ENCODE results near the gene RBP2.

Gene RBP2

GRCh38 chr3:139455206-139455605 lies 21.1 kb downstream of the RBP2 start:
- H3K27ac ChIP-seq, result no peak overlapping the region
- no peaks in the 10 kb centered on the region for H3K36me3 ChIP-seq (ENCODE audit: control insufficient read depth, insufficient read depth, low read length)
- no peaks in the 10 kb centered on the region for H3K27me3 ChIP-seq (ENCODE audit: control insufficient read depth, insufficient read depth, low read length)
- no peaks in the 10 kb centered on the region for H3K79me2 ChIP-seq
- no peaks in the 10 kb centered on the region for H3K4me1 ChIP-seq
- no peak for TF ChIP-seq CTCF (IDR thresholded peaks at IDR 0.05)
- no peaks in the 10 kb centered on the region for H3K9me3 ChIP-seq (ENCODE audit: control insufficient read depth, low read length)
- H3K4me3 ChIP-seq (ENCODE audit: low read depth, low read length), result no peak overlapping the region
- H2AFZ ChIP-seq, result no peak overlapping the region
- H3K9ac ChIP-seq, result no peak overlapping the region
- H3K4me2 ChIP-seq (ENCODE audit: low read length), result no peak overlapping the region

GRCh38 chr3:139454346-139454745 lies 22.0 kb downstream of the RBP2 start:
- no peak overlapping the region for H3K9ac ChIP-seq
- H3K4me1 ChIP-seq, result no peaks in the 10 kb centered on the region
- H3K27ac ChIP-seq, result no peak overlapping the region
- no peaks in the 10 kb centered on the region for H3K9me3 ChIP-seq (ENCODE audit: control insufficient read depth, low read length)
- H3K27me3 ChIP-seq (ENCODE audit: control insufficient read depth, insufficient read depth, low read length), result no peaks in the 10 kb centered on the region
- no peaks in the 10 kb centered on the region for H3K36me3 ChIP-seq (ENCODE audit: control insufficient read depth, insufficient read depth, low read length)
- no peak for TF ChIP-seq CTCF (IDR thresholded peaks at IDR 0.05)
- no peak overlapping the region for H3K4me2 ChIP-seq (ENCODE audit: low read length)
- H3K79me2 ChIP-seq, result no peaks in the 10 kb centered on the region
- no peak overlapping the region for H2AFZ ChIP-seq
- no peak overlapping the region for H3K4me3 ChIP-seq (ENCODE audit: low read depth, low read length)

- H3K36me3 ChIP-seq (ENCODE audit: control insufficient read depth, insufficient read depth, low read length), result no peaks in the 10 kb centered on the region
- H2AFZ ChIP-seq, result no peak overlapping the region
- no peaks in the 10 kb centered on the region for H3K9me3 ChIP-seq (ENCODE audit: control insufficient read depth, low read length)
- H3K27ac ChIP-seq, result no peak overlapping the region
- no peaks in the 10 kb centered on the region for H3K79me2 ChIP-seq
- H3K9ac ChIP-seq, result no peak overlapping the region
- H3K4me1 ChIP-seq, result no peaks in the 10 kb centered on the region
- no peak overlapping the region for H3K4me2 ChIP-seq (ENCODE audit: low read length)
- H3K27me3 ChIP-seq (ENCODE audit: control insufficient read depth, insufficient read depth, low read length), result no peaks in the 10 kb centered on the region
- TF ChIP-seq CTCF (IDR thresholded peaks at IDR 0.05), result no peak
- H3K4me3 ChIP-seq (ENCODE audit: low read depth, low read length), result no peak overlapping the region
These were observed 26.2 kb downstream of the RBP2 start for GRCh38 chr3:139450159-139450558.

- H3K27ac ChIP-seq, result no peak overlapping the region
- H3K9me3 ChIP-seq (ENCODE audit: control insufficient read depth, low read length), result no peaks in the 10 kb centered on the region
- TF ChIP-seq CTCF (IDR thresholded peaks at IDR 0.05), result no peak
- no peak overlapping the region for H2AFZ ChIP-seq
- no peaks in the 10 kb centered on the region for H3K27me3 ChIP-seq (ENCODE audit: control insufficient read depth, insufficient read depth, low read length)
- H3K4me3 ChIP-seq (ENCODE audit: low read depth, low read length), result no peak overlapping the region
- H3K4me1 ChIP-seq, result no peaks in the 10 kb centered on the region
- no peaks in the 10 kb centered on the region for H3K79me2 ChIP-seq
- no peak overlapping the region for H3K9ac ChIP-seq
- no peaks in the 10 kb centered on the region for H3K36me3 ChIP-seq (ENCODE audit: control insufficient read depth, insufficient read depth, low read length)
- no peak overlapping the region for H3K4me2 ChIP-seq (ENCODE audit: low read length)
These were observed 26.8 kb downstream of the RBP2 start for GRCh38 chr3:139449566-139449965.

- no peak overlapping the region for H2AFZ ChIP-seq
- H3K27me3 ChIP-seq (ENCODE audit: control insufficient read depth, insufficient read depth, low read length), result no peaks in the 10 kb centered on the region
- no peaks in the 10 kb centered on the region for H3K79me2 ChIP-seq
- no peak for TF ChIP-seq CTCF (IDR thresholded peaks at IDR 0.05)
- no peaks in the 10 kb centered on the region for H3K9me3 ChIP-seq (ENCODE audit: control insufficient read depth, low read length)
- H3K36me3 ChIP-seq (ENCODE audit: control insufficient read depth, insufficient read depth, low read length), result no peaks in the 10 kb centered on the region
- no peaks in the 10 kb centered on the region for H3K4me1 ChIP-seq
- H3K4me3 ChIP-seq (ENCODE audit: low read depth, low read length), result no peak overlapping the region
- no peak overlapping the region for H3K4me2 ChIP-seq (ENCODE audit: low read length)
- no peak overlapping the region for H3K27ac ChIP-seq
- H3K9ac ChIP-seq, result no peak overlapping the region
These were observed 28.2 kb downstream of the RBP2 start for GRCh38 chr3:139448104-139448503.

Measured in parathyroid adenoma (tissue), 2 donors.